Measurements from ENCODE around the gene CDK1. TPM values are rescaled to one million over a fixed set of nuclear protein-coding genes. Genes with fewer than 3 reads are reported as not detected.

CDK1 gene
- total and polyA plus RNA-seq, 2 of the 8 experiments (the other 6 are each of a cell fraction or from before 2014, with no cell fraction given) = 29.4 to 111 TPM

DNA sequence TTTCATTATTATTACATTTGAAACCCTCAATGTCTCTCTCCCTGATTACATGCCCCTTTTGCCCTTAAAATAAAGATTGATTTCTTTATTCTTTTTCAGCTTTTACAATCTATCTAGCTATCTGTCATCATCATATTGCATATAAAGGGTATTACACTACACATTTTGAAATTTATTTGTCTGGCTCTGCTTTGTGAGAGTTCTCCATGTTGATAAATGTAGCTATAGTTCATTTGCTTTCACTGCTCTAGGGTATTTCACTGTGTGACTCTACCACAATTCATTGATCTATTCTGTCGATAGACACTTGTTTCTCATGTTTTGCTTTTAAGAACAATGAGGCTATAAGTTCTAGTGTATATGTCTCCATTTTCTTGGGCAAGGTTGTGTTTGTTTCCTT, 25.6 kb downstream of the CDK1 start:
- Histone ChIP-seq H2AFZ (ENCODE audit: low read length) (no peak overlapping the region), H2BK15ac (ENCODE audit: low read length) (no peak overlapping the region), H4K91ac (replicated peaks; ENCODE audit: insufficient read length, low read length) (no peak overlapping the region), H2BK20ac (ENCODE audit: low read length) (no peak overlapping the region), H3K27me3 (replicated peaks in 1 of 4; ENCODE audit: control insufficient read depth in 3 of 4, extremely low read depth in 1 of 4, insufficient read depth in 3 of 4, low read length in 3 of 4) (no peaks in the 10 kb centered on the region), H3K18ac (ENCODE audit: extremely low read depth, low read length) (no peak overlapping the region), H3K79me1 (ENCODE audit: low read depth, low read length) (no peaks in the 10 kb centered on the region), H3K4ac (replicated peaks; ENCODE audit: insufficient read length, low read depth, low read length) (no peak overlapping the region), H3K27ac (ENCODE audit: low read depth, low read length) (no peak overlapping the region), H3K4me3 (ENCODE audit: extremely low read depth in 1 of 4, insufficient read depth in 2 of 4, low read depth in 3 of 4, low read length in 4 of 4) (no peak overlapping the region), H2BK120ac (replicated peaks; ENCODE audit: low read depth, low read length) (no peak overlapping the region), H3K4me2 (ENCODE audit: insufficient read depth in 1 of 2, low read depth in 2 of 2, low read length in 2 of 2) (no peak overlapping the region), H3K9ac (replicated peaks in 1 of 4; ENCODE audit: extremely low read depth in 1 of 4, low read depth in 3 of 4, low read length in 3 of 4) (no peak overlapping the region), H3K23ac (ENCODE audit: insufficient read length) (no peak overlapping the region), H3K56ac (replicated peaks; ENCODE audit: insufficient read length, low read depth, low read length) (no peak overlapping the region), H2AK5ac (ENCODE audit: low read depth, low read length) (no peak overlapping the region), H4K20me1 (replicated peaks in 1 of 2; ENCODE audit: control insufficient read depth in 1 of 2, insufficient read depth in 2 of 2, low read length in 2 of 2) (no peaks in the 10 kb centered on the region), H3K14ac (ENCODE audit: insufficient read length) (no peak overlapping the region), H4K5ac (ENCODE audit: insufficient read length, low read depth, low read length) (no peak overlapping the region), H4K8ac (ENCODE audit: extremely low read depth, insufficient read depth, low read length) (no peak overlapping the region), H3K23me2 (ENCODE audit: low read depth, low read length) (no peaks in the 10 kb centered on the region), H3K36me3 (ENCODE audit: control insufficient read depth in 2 of 4, insufficient read depth in 4 of 4, low read length in 3 of 4) (0 out of 8 replicates have a peak, but pooled peaks cover 0 to 2% (median 0%) of the 10 kb centered on the region in 4 experiments), H3K79me2 (ENCODE audit: control insufficient read depth in 1 of 2, insufficient read depth in 2 of 2, low read length in 2 of 2) (no peaks in the 10 kb centered on the region), H2BK12ac (ENCODE audit: low read depth, low read length) (no peak overlapping the region), H3K4me1 (replicated peaks in 1 of 4; ENCODE audit: control insufficient read depth in 3 of 4, insufficient read depth in 4 of 4, low read length in 3 of 4) (no peaks in the 10 kb centered on the region), H2BK5ac (ENCODE audit: low read depth, low read length) (no peak overlapping the region), H3K9me3 (ENCODE audit: insufficient read depth in 2 of 2, low read depth in 1 of 2, low read length in 1 of 2) (no peaks in the 10 kb centered on the region)
- no peak for FAIRE-seq
- TF ChIP-seq RBBP5 (IDR thresholded peaks at IDR 0.05; ENCODE audit: borderline replicate concordance, low read depth, low read length) (no peak), TCF12 (IDR thresholded peaks at IDR 0.05; ENCODE audit: low read depth, low read length) (no peak), KDM5A (IDR thresholded peaks at IDR 0.05; ENCODE audit: low read length) (no peak), HDAC6 (IDR thresholded peaks at IDR 0.05; ENCODE audit: low read depth, low read length) (no peak), CBX5 (IDR thresholded peaks at IDR 0.05; ENCODE audit: low read depth, low read length) (no peak), SIRT6 (IDR thresholded peaks at IDR 0.05; ENCODE audit: low read length) (no peak), BACH1 (IDR thresholded peaks at IDR 0.05; ENCODE audit: low read length) (no peak), GABPA (IDR thresholded peaks at IDR 0.05; ENCODE audit: borderline replicate concordance, insufficient read depth, low read length) (no peak), ATF2 (IDR thresholded peaks at IDR 0.05; ENCODE audit: low read length) (no peak)
- ChIA-PET CTCF (ENCODE audit: partially characterized antibody) (interaction anchor here (1.2 kb wide), 2 partner anchors 8 to 161 kb away, joined by 3 to 4 read pairs; no protein-coding TSS in a partner anchor), POLR2A (ENCODE audit: partially characterized antibody) (no interaction called here)
- DNase-seq (ENCODE audit: low read depth in 1 of 2, low spot score in 2 of 2) = no peak
- 95% methylated on average over 1 of the region's 1 CpG; no CpG with 5 or more reads in 1 of the 2 experiments for WGBS, 2 experiments (ENCODE audit: extremely low coverage in 1 of 2, insufficient coverage in 1 of 2, insufficient read length in 1 of 2, insufficient replicate concordance in 2 of 2, low coverage in 1 of 2, low lambda C conversion rate in 2 of 2, missing lambda C conversion rate in 1 of 2)

Data from H1 (cell line).